ENCODE data around the gene SIPA1. TPM values are rescaled to one million over a fixed set of nuclear protein-coding genes. Genes with fewer than 3 reads are reported as not detected.

SIPA1 gene
- total RNA-seq, 4 donors from 2014 or later, result 22.4 to 174 (median 30.9) TPM

DNA sequence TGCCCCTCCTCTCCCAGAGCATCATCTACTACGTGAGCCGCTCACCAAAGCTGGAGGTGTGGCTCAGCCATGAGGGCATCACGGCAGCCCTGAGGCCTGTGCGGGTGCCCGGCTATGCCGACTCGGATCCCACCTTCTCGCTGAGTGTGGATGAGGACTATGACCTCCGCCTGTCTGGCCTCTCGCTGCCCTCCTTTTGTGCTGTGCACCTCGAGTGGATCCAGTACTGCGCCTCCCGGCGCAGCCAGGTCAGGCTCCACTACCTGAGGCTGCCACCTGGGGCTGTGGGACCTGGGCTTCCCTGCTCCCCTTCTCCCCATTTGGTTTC is 3.8 kb upstream of the SIPA1 start:
- Histone ChIP-seq H3K36me3 (peaks cover 0 to 48% (median 22%) of the 10 kb centered on the region in 4 donors), H3K9me3 (no peaks in the 10 kb centered on the region), H3K27ac (no peak overlapping the region), H3K4me1 (peaks cover 8 to 20% (median 16%) of the 10 kb centered on the region in 4 donors), H3K4me3 (no peak overlapping the region), H3K27me3 (no peaks in the 10 kb centered on the region)
- intact Hi-C loops (cut with DNase I; ENCODE audit: low total_unique reads) (loop anchor here (10.0 kb wide), 1 partner anchor 71 kb away; no protein-coding TSS in a partner anchor), in situ Hi-C loops (cut with MboI; ENCODE audit: low pct_ligation_motif_present in 1 of 4, low pct_unique_long_range_greater_than_20kb in 1 of 4, low sequenced_read_pairs in 3 of 4) (no loop called here)
- TF ChIP-seq POLR2AphosphoS5 (IDR thresholded peaks at IDR 0.05) (no peak), EP300 (IDR thresholded peaks at IDR 0.05; ENCODE audit: low read depth) (no peak), POLR2A (IDR thresholded peaks at IDR 0.05) (no peak)
- TF ChIP-seq, protein P1, sequence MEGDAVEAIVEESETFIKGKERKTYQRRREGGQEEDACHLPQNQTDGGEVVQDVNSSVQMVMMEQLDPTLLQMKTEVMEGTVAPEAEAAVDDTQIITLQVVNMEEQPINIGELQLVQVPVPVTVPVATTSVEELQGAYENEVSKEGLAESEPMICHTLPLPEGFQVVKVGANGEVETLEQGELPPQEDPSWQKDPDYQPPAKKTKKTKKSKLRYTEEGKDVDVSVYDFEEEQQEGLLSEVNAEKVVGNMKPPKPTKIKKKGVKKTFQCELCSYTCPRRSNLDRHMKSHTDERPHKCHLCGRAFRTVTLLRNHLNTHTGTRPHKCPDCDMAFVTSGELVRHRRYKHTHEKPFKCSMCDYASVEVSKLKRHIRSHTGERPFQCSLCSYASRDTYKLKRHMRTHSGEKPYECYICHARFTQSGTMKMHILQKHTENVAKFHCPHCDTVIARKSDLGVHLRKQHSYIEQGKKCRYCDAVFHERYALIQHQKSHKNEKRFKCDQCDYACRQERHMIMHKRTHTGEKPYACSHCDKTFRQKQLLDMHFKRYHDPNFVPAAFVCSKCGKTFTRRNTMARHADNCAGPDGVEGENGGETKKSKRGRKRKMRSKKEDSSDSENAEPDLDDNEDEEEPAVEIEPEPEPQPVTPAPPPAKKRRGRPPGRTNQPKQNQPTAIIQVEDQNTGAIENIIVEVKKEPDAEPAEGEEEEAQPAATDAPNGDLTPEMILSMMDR (IDR thresholded peaks at IDR 0.05), result no peak
- no peak for DNase-seq
- 88% methylated on average over 14 of the region's 14 CpGs; no CpG with 5 or more reads in 1 of the 2 donors for WGBS, 2 donors (ENCODE audit: low coverage in 1 of 2)

DNA sequence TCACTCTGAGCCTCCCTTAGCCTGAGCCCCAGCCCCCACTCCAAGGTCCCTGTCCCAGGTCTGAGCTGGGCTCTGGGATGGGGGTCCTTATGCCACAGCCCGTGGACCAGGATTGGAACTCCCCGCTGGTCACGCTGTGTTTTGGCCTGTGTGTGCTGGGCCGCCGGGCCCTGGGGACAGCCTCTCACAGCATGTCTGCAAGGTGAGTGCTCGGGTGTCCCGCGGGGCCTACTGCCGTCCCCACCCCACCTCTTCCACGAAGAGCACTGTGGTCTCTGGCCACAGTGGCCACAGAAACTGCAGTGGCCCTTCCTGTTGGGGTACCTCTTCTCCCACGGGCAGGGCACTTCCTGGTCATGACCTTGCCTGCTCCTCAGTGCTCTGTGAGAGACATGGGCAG is 3.5 kb upstream of the SIPA1 start:
- Histone ChIP-seq H3K27me3 (no peaks in the 10 kb centered on the region), H3K36me3 (peaks cover 0 to 45% (median 20%) of the 10 kb centered on the region in 4 donors), H3K4me1 (peaks cover 9 to 23% (median 20%) of the 10 kb centered on the region in 4 donors), H3K4me3 (no peak overlapping the region), H3K9me3 (no peaks in the 10 kb centered on the region), H3K27ac (no peak overlapping the region)
- intact Hi-C loops (cut with DNase I; ENCODE audit: low total_unique reads), result loop anchor here (10.0 kb wide), 1 partner anchor 70 kb away; no protein-coding TSS in a partner anchor
- TF ChIP-seq EP300 (IDR thresholded peaks at IDR 0.05; ENCODE audit: low read depth), result no peak
- no peak for TF ChIP-seq POLR2A (IDR thresholded peaks at IDR 0.05)
- TF ChIP-seq, protein P1 (IDR thresholded peaks at IDR 0.05), result no peak
- no peak for TF ChIP-seq POLR2AphosphoS5 (IDR thresholded peaks at IDR 0.05)
- 88% methylated on average over 10 of the region's 11 CpGs; no CpG with 5 or more reads in 1 of the 2 donors for WGBS, 2 donors (ENCODE audit: low coverage in 1 of 2)
- DNase-seq, result no peak
- in situ Hi-C loops (cut with MboI; ENCODE audit: low pct_ligation_motif_present in 1 of 4, low pct_unique_long_range_greater_than_20kb in 1 of 4, low sequenced_read_pairs in 3 of 4), result no loop called here

DNA sequence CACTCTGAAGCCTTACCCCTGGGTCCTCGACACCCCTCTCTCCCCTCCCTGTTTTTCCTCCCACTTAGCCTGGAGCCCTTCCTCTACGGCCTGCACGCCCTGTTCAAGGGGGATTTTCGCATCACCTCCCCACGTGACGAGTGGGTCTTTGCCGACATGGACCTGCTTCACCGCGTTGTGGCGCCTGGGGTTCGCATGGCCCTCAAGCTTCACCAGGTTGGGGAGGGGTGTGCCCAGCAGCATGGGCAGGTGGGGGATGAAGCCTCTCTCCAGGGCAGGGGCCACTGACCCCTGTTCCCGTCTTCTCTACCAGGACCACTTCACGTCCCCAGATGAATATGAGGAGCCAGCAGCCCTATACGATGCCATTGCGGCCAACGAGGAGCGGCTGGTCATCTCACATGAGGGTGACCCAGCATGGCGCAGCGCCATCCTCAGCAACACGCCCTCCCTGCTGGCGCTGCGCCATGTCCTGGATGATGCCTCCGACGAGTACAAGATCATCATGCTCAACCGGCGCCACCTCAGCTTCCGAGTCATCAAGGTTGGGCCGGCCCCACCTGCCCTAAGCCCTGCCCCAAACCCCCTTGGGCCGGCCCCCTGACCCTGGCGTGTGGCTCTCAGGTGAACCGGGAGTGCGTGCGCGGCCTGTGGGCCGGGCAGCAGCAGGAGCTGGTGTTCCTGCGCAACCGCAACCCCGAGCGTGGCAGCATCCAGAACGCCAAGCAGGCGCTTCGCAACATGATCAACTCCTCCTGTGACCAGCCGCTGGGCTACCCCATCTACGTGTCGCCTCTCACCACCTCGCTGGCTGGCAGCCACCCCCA is 2.8 kb upstream of the SIPA1 start:
- Histone ChIP-seq H3K4me1 (peaks cover 9 to 30% (median 26%) of the 10 kb centered on the region in 4 donors), H3K36me3 (peaks cover 0 to 38% (median 18%) of the 10 kb centered on the region in 4 donors), H3K27ac (no peak overlapping the region), H3K9me3 (no peaks in the 10 kb centered on the region), H3K4me3 (no peak overlapping the region), H3K27me3 (no peaks in the 10 kb centered on the region)
- no peak for DNase-seq
- TF ChIP-seq, protein P1 (IDR thresholded peaks at IDR 0.05), result no peak
- no peak for TF ChIP-seq POLR2A (IDR thresholded peaks at IDR 0.05)
- TF ChIP-seq POLR2AphosphoS5 (IDR thresholded peaks at IDR 0.05), result no peak
- no peak for TF ChIP-seq EP300 (IDR thresholded peaks at IDR 0.05; ENCODE audit: low read depth)
- 93% methylated on average over 45 of the region's 46 CpGs; no CpG with 5 or more reads in 1 of the 2 donors for WGBS, 2 donors (ENCODE audit: low coverage in 1 of 2)
- intact Hi-C loops (cut with DNase I; ENCODE audit: low total_unique reads) (loop anchor here (10.0 kb wide), 1 partner anchor 70 kb away; no protein-coding TSS in a partner anchor), in situ Hi-C loops (cut with MboI; ENCODE audit: low pct_ligation_motif_present in 1 of 4, low pct_unique_long_range_greater_than_20kb in 1 of 4, low sequenced_read_pairs in 3 of 4) (no loop called here)

All from transverse colon (tissue), 4 donors.